SK-N-SH (cell line): ENCODE measurements around the gene SCN4A. TPM values are rescaled to one million over a fixed set of nuclear protein-coding genes. Genes with fewer than 3 reads are reported as not detected.
"Not testable (repeated sequence)": the region's sequence is repeated elsewhere in the genome, so short reads cannot be mapped to it uniquely, and the experiment has no call there.

Source experiments
- CTCF ChIA-PET: fragments of 300-600, 350-600 bp; formaldehyde crosslinking; extraction: SDS; loops from one replicate; lab custom pipeline; 2021; lab: Yijun Ruan, JAX
- POLR2A ChIA-PET: fragments of 350-600 bp; sonication (Branson Sonifier 250); formaldehyde crosslinking; extraction: SDS; loops from one replicate; lab custom pipeline; 2020; ENCODE audit warnings: antibody characterized with exemption, inconsistent platforms; lab: Yijun Ruan, JAX
- DNase-seq: peaks from one replicate; pipeline ENCODE4 v3.0.0; 2012
- H2AFZ ChIP-seq: fragments of 200-600 bp; sonication (generic); 2 replicates; pipeline ENCODE4 v1.8.1; 2016; ENCODE audit warnings: antibody characterized with exemption, mild to moderate bottlenecking, low read depth
- H3F3A ChIP-seq: fragments of 200-600 bp; sonication (generic); replicated peaks from 2 replicates; pipeline ENCODE3; 2016; ENCODE audit warnings: antibody characterized with exemption, mild to moderate bottlenecking; ENCODE audit not compliant: insufficient read depth
- H3K27ac ChIP-seq, 2 experiments: fragments of 200-500 bp in 1 of 2; fragments of 200-600 bp in 1 of 2; sonication (Bioruptor generic) in 1 of 2; sonication (generic), shearing (Covaris generic) in 1 of 2; 2 replicates each; pipeline versions ENCODE4 v1.5.1 to v1.6.1; 2014 to 2016; ENCODE audit warnings: low read depth in 2 of 2, inconsistent platforms in 1 of 2, low read length in 1 of 2, mild to moderate bottlenecking in 1 of 2, mixed read lengths in 1 of 2
- H3K27me3 ChIP-seq: fragments of 200-600 bp; sonication (generic), shearing (Covaris generic); 2 replicates; pipeline ENCODE4 v1.6.1; 2016; ENCODE audit warnings: mixed run types; ENCODE audit not compliant: insufficient read depth
- H3K36me3 ChIP-seq, 2 experiments: fragments of 200-500 bp in 1 of 2; fragments of 200-600 bp in 1 of 2; sonication (Bioruptor generic) in 1 of 2; sonication (generic) in 1 of 2; replicated peaks in 1 of 2; 2 replicates each; pipeline versions ENCODE3 to v1.5.1; 2014 to 2016; ENCODE audit warnings: low read length in 1 of 2, mild to moderate bottlenecking in 1 of 2; ENCODE audit not compliant: insufficient read depth in 2 of 2, control insufficient read depth in 1 of 2
- H3K4me1 ChIP-seq, 2 experiments: fragments of 200-500 bp in 1 of 2; fragments of 200-600 bp in 1 of 2; sonication (Bioruptor generic) in 1 of 2; sonication (generic), shearing (Covaris generic) in 1 of 2; 2 replicates each; pipeline versions ENCODE4 v1.5.1 to v1.6.1; 2014 to 2016; ENCODE audit warnings: low read depth in 1 of 2, low read length in 1 of 2, mixed run types in 1 of 2; ENCODE audit not compliant: insufficient read depth in 2 of 2, control insufficient read depth in 1 of 2
- H3K4me2 ChIP-seq: fragments of 200-600 bp; sonication (generic), shearing (Covaris generic); 2 replicates; pipeline ENCODE4 v1.6.1; 2017; ENCODE audit warnings: mixed run types
- H3K4me3 ChIP-seq, 2 experiments: fragments of 200-500 bp in 1 of 2; fragments of 200-600 bp in 1 of 2; sonication (Bioruptor generic) in 1 of 2; sonication (generic), shearing (Covaris generic) in 1 of 2; 2 replicates each; pipeline versions ENCODE4 v1.5.1 to v1.8.1; 2014 to 2016; ENCODE audit warnings: low read depth in 2 of 2, inconsistent platforms in 1 of 2, low read length in 1 of 2, mild to moderate bottlenecking in 1 of 2, mixed read lengths in 1 of 2, moderate library complexity in 1 of 2
- H3K79me2 ChIP-seq: fragments of 200-600 bp; sonication (generic); 2 replicates; pipeline ENCODE4 v1.8.1; 2017; ENCODE audit warnings: mild to moderate bottlenecking; ENCODE audit not compliant: insufficient read depth
- H3K9ac ChIP-seq: fragments of 200-600 bp; sonication (generic); 2 replicates; pipeline ENCODE4 v1.6.1; 2017; ENCODE audit warnings: mixed run types
- H3K9me2 ChIP-seq: fragments of 200-600 bp; sonication (generic); 2 replicates; pipeline ENCODE4 v1.6.1; 2017; ENCODE audit warnings: mixed run types
- H3K9me3 ChIP-seq: fragments of 200-600 bp; sonication (generic); 2 replicates; pipeline ENCODE4 v1.6.1; 2017; ENCODE audit warnings: mixed run types, mild to moderate bottlenecking, moderate library complexity
- H4K20me1 ChIP-seq: fragments of 200-600 bp; sonication (generic); 2 replicates; pipeline ENCODE4 v1.6.1; 2017; ENCODE audit warnings: mild to moderate bottlenecking, mixed run types; ENCODE audit not compliant: insufficient read depth
- CTCF ChIP-seq: fragments of 200-600 bp; sonication (generic); IDR thresholded peaks from 2 replicates; pipeline ENCODE4 v1.6.1; 2017; ENCODE audit warnings: antibody characterized with exemption, mild to moderate bottlenecking, moderate library complexity
- EZH2phosphoT487 ChIP-seq: fragments of 200-600 bp; sonication (generic); IDR thresholded peaks from 2 replicates; pipeline ENCODE4 v1.6.1; 2017; ENCODE audit warnings: low read depth, mixed run types, mild to moderate bottlenecking, antibody characterized with exemption, moderate library complexity, borderline replicate concordance
- FOXJ3 ChIP-seq: sonication (generic); formaldehyde crosslinking; IDR thresholded peaks from 2 replicates; pipeline ENCODE4 v1.5.1; 2020; ENCODE audit warnings: mild to moderate bottlenecking, missing genetic modification reagents
- FOXM1 ChIP-seq: IDR thresholded peaks from 2 replicates; pipeline ENCODE4 v1.4.0; 2012; ENCODE audit warnings: low read depth, mild to moderate bottlenecking
- RAD21 ChIP-seq: IDR thresholded peaks from 2 replicates; pipeline ENCODE4 v1.6.1; 2012; ENCODE audit warnings: mild to moderate bottlenecking, low read length
- RXRA ChIP-seq: IDR thresholded peaks from 2 replicates; pipeline ENCODE4 v1.4.0; 2012; ENCODE audit warnings: low read depth, mild to moderate bottlenecking, borderline replicate concordance
- SIN3A ChIP-seq: IDR thresholded peaks from 2 replicates; pipeline ENCODE4 v1.6.1; 2012; ENCODE audit warnings: low read depth, mild to moderate bottlenecking, low read length, moderate library complexity, borderline replicate concordance
- SMC3 ChIP-seq: IDR thresholded peaks from 2 replicates; pipeline ENCODE4 v1.6.1; 2012; ENCODE audit warnings: low read depth, low read length, improper control_type of control experiment
- ZBTB33 ChIP-seq: IDR thresholded peaks from 2 replicates; pipeline ENCODE4 v1.4.0; 2012; ENCODE audit warnings: low read depth, borderline replicate concordance
- WGBS: methylation state at CpG from one replicate; pipeline ENCODE4 v1.1.6; 2017; ENCODE audit warnings: low lambda C conversion rate; 5-methylcytosine and 5-hydroxymethylcytosine counted together
- polyA plus RNA-seq, 3 experiments: library from polyadenylated mRNA; depleted of rRNA; stranded (reverse); fragments of >200 nt; gene quantifications; 2 replicates each; pipeline ENCODE4 v1.2.3, GENCODE V29; 2012

Gene SCN4A
- polyA plus RNA-seq, 1 of the 3 experiments (the other 2 are of a cell fraction) = not detected

- H3K4me2 ChIP-seq = no peak overlapping the region
- DNase-seq = peak; percentile 89
- H4K20me1 ChIP-seq = no peaks in the 10 kb centered on the region
- H3K4me1 ChIP-seq = no peaks in the 10 kb centered on the region
- no peaks in the 10 kb centered on the region for H3K36me3 ChIP-seq
- no peak overlapping the region for H2AFZ ChIP-seq
- H3K9me2 ChIP-seq = no peaks in the 10 kb centered on the region
- POLR2A ChIA-PET = no interaction called here
- H3K9me3 ChIP-seq = no peaks in the 10 kb centered on the region
- peaks cover 31% of the 10 kb centered on the region for H3K27me3 ChIP-seq
- TF ChIP-seq RXRA (no peak), SIN3A (no peak), SMC3 (peak; percentile 80), RAD21 (peak; percentile 92), ZBTB33 (no peak), CTCF (peak; percentile 96), FOXJ3 (CRISPR knock-in tag) (no peak), FOXM1 (no peak), EZH2phosphoT487 (no peak)
- no peaks in the 10 kb centered on the region for H3K79me2 ChIP-seq
- WGBS = 31% methylated on average over 8 of the region's 8 CpGs
- H3K4me3 ChIP-seq = no peak overlapping the region
- no peaks in the 10 kb centered on the region for H3F3A ChIP-seq
- no peak overlapping the region for H3K27ac ChIP-seq
- no peak overlapping the region for H3K9ac ChIP-seq
- CTCF ChIA-PET = interaction anchor here (0.6 to 6.7 kb wide), 75 partner anchors 8 to 500 kb away, joined by 3 to 214 read pairs (median 6); partner anchors contain the start of genes CD79B, CSHL1, ERN1 and ICAM2
Observed at GRCh38 chr17:63919311-63919723, 53.4 kb downstream of the SCN4A start.

GRCh38 chr17:63918789-63919305 is 53.9 kb downstream of the SCN4A start, which contains the start of gene GH1:
Gene GH1, minus strand, starts transcription at chr17:63918839. Its CDS starts 63 bp downstream, at chr17:63918776.
- peak; percentile 18 for DNase-seq
- not testable (repeated sequence) for H3F3A ChIP-seq
- 53% methylated on average over 10 of the region's 10 CpGs for WGBS

More at GRCh38 chr17:63918789-63919305, 53.9 kb downstream of the SCN4A start, which contains the start of gene GH1:
- H3K9me2 ChIP-seq, H3K4me1 ChIP-seq, H3K27ac ChIP-seq, H3K4me2 ChIP-seq, H2AFZ ChIP-seq, H3K9ac ChIP-seq, H4K20me1 ChIP-seq, H3K4me3 ChIP-seq, H3K36me3 ChIP-seq, POLR2A ChIA-PET, H3K79me2 ChIP-seq, H3K9me3 ChIP-seq: not testable (repeated sequence)
- H3K27me3 ChIP-seq = peaks cover 34% of the 10 kb centered on the region
- CTCF ChIA-PET = interaction anchor here (0.6 to 6.7 kb wide), 65 partner anchors 8 to 501 kb away, joined by 3 to 214 read pairs (median 6); partner anchors contain the start of genes CD79B, CSHL1, ERN1 and ICAM2
